Endodermal cell (in vitro differentiated cells): ENCODE measurements around the gene DPF3. TPM values are rescaled to one million over a fixed set of nuclear protein-coding genes. Genes with fewer than 3 reads are reported as not detected.

Experiments
- DNase-seq: peaks from one replicate; pipeline ENCODE4 v3.0.0-alpha.2; 2017
- H3K27ac ChIP-seq: 2 replicates; pipeline ENCODE4 v1.5.1; 2013; ENCODE audit warnings: mild to moderate bottlenecking, low read depth, low read length, moderate library complexity
- H3K27me3 ChIP-seq: 2 replicates; pipeline ENCODE4 v1.6.1; 2013; ENCODE audit warnings: mild to moderate bottlenecking, low read length, moderate library complexity; ENCODE audit not compliant: insufficient read depth, control insufficient read depth, poor library complexity, severe bottlenecking
- H3K36me3 ChIP-seq: 2 replicates; pipeline ENCODE4 v1.7.0; 2013; ENCODE audit warnings: mild to moderate bottlenecking, low read length, moderate library complexity; ENCODE audit not compliant: control insufficient read depth, insufficient read depth
- H3K4me1 ChIP-seq: one replicate; pipeline ENCODE4 v1.7.0; 2013; ENCODE audit warnings: low read length; ENCODE audit not compliant: control insufficient read depth, insufficient read depth
- H3K4me3 ChIP-seq: 2 replicates; pipeline ENCODE4 v1.5.1; 2013; ENCODE audit warnings: mild to moderate bottlenecking, low read length, moderate library complexity
- H3K9ac ChIP-seq: 2 replicates; pipeline ENCODE4 v1.6.1; 2013; ENCODE audit warnings: mild to moderate bottlenecking, low read length, moderate library complexity; ENCODE audit not compliant: poor library complexity, severe bottlenecking; ENCODE audit errors: extremely low read depth
- H3K9me3 ChIP-seq: 2 replicates; pipeline ENCODE4 v1.6.1; 2013; ENCODE audit warnings: mild to moderate bottlenecking, low read length, moderate library complexity; ENCODE audit not compliant: control insufficient read depth
- H3K27ac Mint-ChIP-seq: 2 replicates; pipeline ENCODE4 v1.8.0; 2020; ENCODE audit warnings: mixed read lengths
- H3K27me3 Mint-ChIP-seq: 2 replicates; pipeline ENCODE4 v1.8.0; 2021; ENCODE audit warnings: mild to moderate bottlenecking, mixed read lengths; ENCODE audit not compliant: insufficient read depth
- H3K36me3 Mint-ChIP-seq: 2 replicates; pipeline ENCODE4 v1.8.0; 2020; ENCODE audit warnings: low read depth, mixed read lengths
- H3K4me1 Mint-ChIP-seq: 2 replicates; pipeline ENCODE4 v1.8.0; 2020; ENCODE audit warnings: mixed read lengths
- H3K4me3 Mint-ChIP-seq: 2 replicates; pipeline ENCODE4 v1.8.0; 2020; ENCODE audit warnings: mild to moderate bottlenecking, moderate library complexity, mixed read lengths
- H3K9me3 Mint-ChIP-seq: 2 replicates; pipeline ENCODE4 v1.8.0; 2020; ENCODE audit warnings: mild to moderate bottlenecking, mixed read lengths
- WGBS, 2 experiments: methylation state at CpG; one replicate each; pipeline versions ENCODE4 v1.1.5 to v1.1.7; 2013; ENCODE audit warnings: missing lambda C conversion rate in 2 of 2, mixed read lengths in 1 of 2; ENCODE audit not compliant: insufficient coverage in 1 of 2, insufficient read length in 1 of 2; 5-methylcytosine and 5-hydroxymethylcytosine counted together
- total RNA-seq, 2 donors: library from RNA; stranded (reverse); fragmentation: NEBNext Ultra II Directional in 1 of 2; extraction: Animal tissue kit (Norgen Biotek cat#: 25700) in 1 of 2; gene quantifications; 2 replicates in 1 of 2; 3 replicates in 1 of 2; pipeline ENCODE4 v1.2.1, GENCODE V29; 2021
- TF ChIP-seq, protein P1 (sequence below): fragments of 200-600 bp; sonication (generic); conservative IDR thresholded peaks from 2 replicates; pipeline ENCODE4 v1.5.0; 2021; ENCODE audit warnings: antibody characterized with exemption, mild to moderate bottlenecking

Gene DPF3
- total RNA-seq, 2 donors from 2014 or later, result not detected

GRCh38 chr14:72640911-72641485 is 252.9 kb downstream of the DPF3 start:
- Mint-ChIP-seq H3K4me3 (no peak overlapping the region), H3K36me3 (no peaks in the 10 kb centered on the region), H3K9me3 (peaks cover 19% of the 10 kb centered on the region), H3K27me3 (peaks cover 4% of the 10 kb centered on the region), H3K27ac (no peak overlapping the region), H3K4me1 (no peaks in the 10 kb centered on the region)
- Histone ChIP-seq H3K27ac (no peak overlapping the region), H3K36me3 (no peaks in the 10 kb centered on the region), H3K9ac (no peak overlapping the region), H3K4me3 (no peak overlapping the region), H3K27me3 (no peaks in the 10 kb centered on the region), H3K9me3 (peaks cover 9% of the 10 kb centered on the region), H3K4me1 (peaks cover 4% of the 10 kb centered on the region)
- 91 to 93% methylated on average over 8 of the region's 8 CpGs for WGBS, 2 experiments
- DNase-seq, result no peak
- TF ChIP-seq, protein P1, sequence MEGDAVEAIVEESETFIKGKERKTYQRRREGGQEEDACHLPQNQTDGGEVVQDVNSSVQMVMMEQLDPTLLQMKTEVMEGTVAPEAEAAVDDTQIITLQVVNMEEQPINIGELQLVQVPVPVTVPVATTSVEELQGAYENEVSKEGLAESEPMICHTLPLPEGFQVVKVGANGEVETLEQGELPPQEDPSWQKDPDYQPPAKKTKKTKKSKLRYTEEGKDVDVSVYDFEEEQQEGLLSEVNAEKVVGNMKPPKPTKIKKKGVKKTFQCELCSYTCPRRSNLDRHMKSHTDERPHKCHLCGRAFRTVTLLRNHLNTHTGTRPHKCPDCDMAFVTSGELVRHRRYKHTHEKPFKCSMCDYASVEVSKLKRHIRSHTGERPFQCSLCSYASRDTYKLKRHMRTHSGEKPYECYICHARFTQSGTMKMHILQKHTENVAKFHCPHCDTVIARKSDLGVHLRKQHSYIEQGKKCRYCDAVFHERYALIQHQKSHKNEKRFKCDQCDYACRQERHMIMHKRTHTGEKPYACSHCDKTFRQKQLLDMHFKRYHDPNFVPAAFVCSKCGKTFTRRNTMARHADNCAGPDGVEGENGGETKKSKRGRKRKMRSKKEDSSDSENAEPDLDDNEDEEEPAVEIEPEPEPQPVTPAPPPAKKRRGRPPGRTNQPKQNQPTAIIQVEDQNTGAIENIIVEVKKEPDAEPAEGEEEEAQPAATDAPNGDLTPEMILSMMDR, result no peak

DNA sequence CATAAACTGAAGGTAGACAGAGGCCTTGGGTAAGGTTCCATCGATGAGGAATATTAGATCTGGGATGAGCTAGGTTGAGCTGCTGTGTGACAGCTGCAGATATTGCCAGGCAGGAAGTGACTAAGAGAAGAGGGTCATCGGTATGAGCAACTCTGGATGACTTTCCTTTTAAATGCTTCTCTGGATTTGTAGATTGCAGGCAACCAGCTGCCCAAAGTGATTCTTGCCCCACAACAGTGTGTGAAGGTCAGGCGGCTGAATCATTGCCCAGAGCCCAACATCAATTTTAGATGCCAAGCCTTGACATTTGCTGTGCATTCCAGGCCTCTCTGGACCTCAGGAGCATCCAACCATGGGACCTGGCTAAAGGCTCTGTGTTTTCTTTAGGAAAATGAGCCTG is 255.9 kb downstream of the DPF3 start:
- Histone ChIP-seq H3K27me3 (no peaks in the 10 kb centered on the region), H3K36me3 (no peaks in the 10 kb centered on the region), H3K9ac (no peak overlapping the region), H3K4me3 (no peak overlapping the region), H3K9me3 (peaks cover 9% of the 10 kb centered on the region), H3K27ac (no peak overlapping the region), H3K4me1 (peaks cover under 1% of the 10 kb centered on the region)
- Mint-ChIP-seq H3K4me3 (no peak overlapping the region), H3K9me3 (peaks cover 19% of the 10 kb centered on the region), H3K4me1 (no peaks in the 10 kb centered on the region), H3K27me3 (peaks cover 13% of the 10 kb centered on the region), H3K27ac (no peak overlapping the region), H3K36me3 (no peaks in the 10 kb centered on the region)
- no peak for DNase-seq
- TF ChIP-seq, protein P1, result no peak
- 79 to 86% methylated on average over 2 to 3 of the region's 3 CpGs for WGBS, 2 experiments

- H3K4me1 ChIP-seq, result no peaks in the 10 kb centered on the region
- no peak for DNase-seq
- no peak overlapping the region for H3K4me3 Mint-ChIP-seq
- H3K9me3 Mint-ChIP-seq, result peaks cover 12% of the 10 kb centered on the region
- H3K27ac Mint-ChIP-seq, result no peak overlapping the region
- H3K4me1 Mint-ChIP-seq, result no peaks in the 10 kb centered on the region
- H3K9ac ChIP-seq, result no peak overlapping the region
- H3K36me3 ChIP-seq, result no peaks in the 10 kb centered on the region
- no peak overlapping the region for H3K4me3 ChIP-seq
- no peak overlapping the region for H3K27ac ChIP-seq
- TF ChIP-seq, protein P1, result no peak
- no peaks in the 10 kb centered on the region for H3K27me3 ChIP-seq
- H3K27me3 Mint-ChIP-seq, result peaks cover 16% of the 10 kb centered on the region
- no peaks in the 10 kb centered on the region for H3K36me3 Mint-ChIP-seq
- 93% methylated on average over 3 to 4 of the region's 4 CpGs for WGBS, 2 experiments
- peaks cover 9% of the 10 kb centered on the region for H3K9me3 ChIP-seq
These were observed 257.0 kb downstream of the DPF3 start for GRCh38 chr14:72636871-72637270.
